ENCODE measurements around the gene YPEL3. TPM values are rescaled to one million over a fixed set of nuclear protein-coding genes. Genes with fewer than 3 reads are reported as not detected.

YPEL3 gene
- total RNA-seq, 1 donor from 2014 or later, result 36.9 TPM

DNA sequence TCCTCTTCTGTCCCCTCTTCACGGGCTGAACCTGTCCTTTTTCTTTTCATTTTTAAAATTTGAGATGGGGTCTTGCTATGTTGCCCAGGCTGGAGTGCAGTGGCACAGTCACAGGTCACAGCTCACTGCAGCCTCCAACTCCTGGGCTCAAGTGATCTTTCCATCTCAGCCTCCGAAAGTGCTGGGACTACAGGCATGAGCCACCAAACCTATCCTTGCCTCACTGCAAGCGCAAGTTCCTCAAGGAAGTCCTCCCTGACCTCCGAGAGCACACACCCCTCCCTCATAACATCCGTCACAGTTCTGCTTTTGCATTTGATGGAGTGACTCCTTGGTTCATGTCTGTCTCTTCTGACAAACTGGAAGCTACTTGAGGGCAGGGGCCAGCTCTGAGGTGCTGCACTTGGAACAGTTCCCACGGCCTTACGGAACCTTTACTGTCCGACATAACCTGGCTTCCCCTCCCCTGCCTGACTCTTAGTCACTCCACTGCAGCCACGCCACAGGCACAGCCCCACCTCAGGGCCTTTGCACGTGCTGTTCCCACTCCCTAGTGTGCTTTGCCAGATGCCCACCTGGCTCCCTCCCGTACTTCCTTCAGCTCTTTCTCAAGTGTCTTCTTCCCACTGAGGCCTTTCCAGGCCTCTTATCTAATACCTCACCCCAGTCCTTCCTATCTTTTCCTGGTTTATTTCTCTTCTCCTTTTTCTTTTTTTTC lies 8.7 kb downstream of the YPEL3 start:
- Mint-ChIP-seq H3K4me3 (no peak overlapping the region), H3K27ac (no peak overlapping the region), H3K36me3 (peaks cover 15% of the 10 kb centered on the region), H3K9me3 (no peaks in the 10 kb centered on the region), H3K27me3 (ENCODE audit: low read depth) (no peaks in the 10 kb centered on the region), H3K4me1 (peaks cover 14% of the 10 kb centered on the region)
- no peak for TF ChIP-seq CTCF (IDR thresholded peaks at IDR 0.05; ENCODE audit: unreplicated experiment)
- no peak for DNase-seq (ENCODE audit: low spot score in 2 of 2, unreplicated experiment in 2 of 2)

DNA sequence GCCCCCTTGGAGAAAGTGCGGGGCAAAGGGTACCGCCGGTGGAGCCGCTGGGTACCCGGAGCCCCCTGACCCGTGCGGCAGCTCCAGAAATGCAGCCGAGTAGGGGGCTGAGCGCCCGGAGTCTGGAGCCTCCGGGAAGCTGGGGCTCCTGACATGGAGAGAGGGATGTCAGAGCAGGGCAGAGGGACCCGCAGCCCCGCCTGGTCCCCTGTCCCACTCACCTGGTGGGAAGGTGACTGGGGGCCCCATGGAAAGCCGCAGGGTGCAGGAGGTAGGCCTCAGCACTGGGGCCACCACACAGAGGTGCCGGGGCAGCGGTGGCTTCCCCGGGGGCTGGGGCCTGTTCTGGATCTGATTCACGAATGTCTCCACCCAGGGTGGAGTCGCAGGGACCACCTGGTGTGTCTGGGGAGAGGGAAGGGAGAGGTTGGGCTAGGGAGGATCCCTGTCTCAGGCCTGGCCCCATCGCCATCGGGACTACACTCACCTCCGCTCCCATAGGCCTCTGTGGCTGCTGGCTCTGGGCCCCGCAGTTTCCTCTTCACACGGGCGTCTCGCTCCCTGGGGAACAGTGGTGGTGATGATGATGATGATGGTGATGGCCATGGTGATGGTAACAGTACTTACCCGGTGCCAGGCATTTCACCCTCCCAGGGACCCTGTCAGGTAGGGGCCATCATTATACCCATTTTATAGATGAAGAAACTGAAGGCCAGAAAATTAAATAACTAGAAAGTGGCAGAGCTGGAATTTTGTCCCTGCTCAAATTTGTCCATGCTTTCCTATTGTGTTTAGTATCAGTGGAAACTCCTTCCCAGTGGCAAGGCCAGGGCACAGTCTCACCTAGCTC lies 9.5 kb downstream of the YPEL3 start:
- Mint-ChIP-seq H3K27ac (no peak overlapping the region), H3K9me3 (no peaks in the 10 kb centered on the region), H3K4me3 (no peak overlapping the region), H3K4me1 (peaks cover 8% of the 10 kb centered on the region), H3K27me3 (ENCODE audit: low read depth) (no peaks in the 10 kb centered on the region), H3K36me3 (peaks cover 21% of the 10 kb centered on the region)
- no peak for TF ChIP-seq CTCF (IDR thresholded peaks at IDR 0.05; ENCODE audit: unreplicated experiment)
- DNase-seq (ENCODE audit: low spot score in 2 of 2, unreplicated experiment in 2 of 2), result no peak

DNA sequence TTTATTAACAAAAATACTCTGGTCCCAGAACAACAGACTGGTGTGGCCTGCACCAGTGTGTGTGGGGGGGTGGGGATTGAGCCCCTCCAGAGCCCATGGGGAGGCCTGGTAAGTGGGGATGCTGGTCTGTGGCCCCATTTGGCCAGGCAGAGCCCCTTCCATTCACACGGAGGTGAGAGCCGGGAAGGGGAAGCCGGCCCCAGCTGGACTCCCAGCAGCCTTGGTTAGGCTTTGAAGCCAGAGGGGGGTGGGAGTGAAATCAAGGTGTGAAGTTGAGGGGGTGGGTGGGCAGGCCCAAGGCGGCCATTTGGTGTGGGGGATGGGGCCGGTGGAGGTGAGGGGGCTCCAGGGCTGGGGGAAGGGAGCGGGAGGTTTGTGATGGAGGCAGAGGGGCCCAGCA lies 10.2 kb downstream of the YPEL3 start:
- peaks cover 8% of the 10 kb centered on the region for H3K4me1 Mint-ChIP-seq
- no peak overlapping the region for H3K27ac Mint-ChIP-seq
- peaks cover 21% of the 10 kb centered on the region for H3K36me3 Mint-ChIP-seq
- H3K4me3 Mint-ChIP-seq, result no peak overlapping the region
- DNase-seq (ENCODE audit: low spot score in 2 of 2, unreplicated experiment in 2 of 2), result no peak
- no peaks in the 10 kb centered on the region for H3K9me3 Mint-ChIP-seq
- no peaks in the 10 kb centered on the region for H3K27me3 Mint-ChIP-seq (ENCODE audit: low read depth)
- no peak for TF ChIP-seq CTCF (IDR thresholded peaks at IDR 0.05; ENCODE audit: unreplicated experiment)

- Mint-ChIP-seq H3K36me3 (peaks cover 23% of the 10 kb centered on the region), H3K4me3 (no peak overlapping the region), H3K4me1 (peaks cover 4% of the 10 kb centered on the region), H3K27ac (no peak overlapping the region), H3K27me3 (ENCODE audit: low read depth) (no peaks in the 10 kb centered on the region), H3K9me3 (no peaks in the 10 kb centered on the region)
- DNase-seq (ENCODE audit: low spot score in 2 of 2, unreplicated experiment in 2 of 2), result no peak
- no peak for TF ChIP-seq CTCF (IDR thresholded peaks at IDR 0.05; ENCODE audit: unreplicated experiment)
Observed at GRCh38 chr16:30085247-30085646, 10.8 kb downstream of the YPEL3 start.

- Mint-ChIP-seq H3K36me3 (peaks cover 24% of the 10 kb centered on the region), H3K27ac (no peak overlapping the region), H3K4me3 (no peak overlapping the region), H3K27me3 (ENCODE audit: low read depth) (no peaks in the 10 kb centered on the region), H3K9me3 (no peaks in the 10 kb centered on the region), H3K4me1 (no peaks in the 10 kb centered on the region)
- TF ChIP-seq CTCF (IDR thresholded peaks at IDR 0.05; ENCODE audit: unreplicated experiment), result no peak
- DNase-seq (ENCODE audit: low spot score in 2 of 2, unreplicated experiment in 2 of 2), result no peak
Observed at GRCh38 chr16:30084816-30085159, 11.2 kb downstream of the YPEL3 start.

Measured in mesothelial cell of epicardium (in vitro differentiated cells).